Keratinocyte (primary cell): ENCODE data around the gene TOLLIP.

ENCODE experiments used
- CTCF ChIP-seq, 3 experiments: IDR thresholded peaks in 1 of 3; conservative IDR thresholded peaks in 1 of 3; optimal IDR thresholded peaks in 1 of 3; 2 replicates in 2 of 3; 3 replicates in 1 of 3; pipeline versions ENCODE3 to v1.5.1; 2011; ENCODE audit warnings: low read length in 3 of 3, mild to moderate bottlenecking in 3 of 3, moderate library complexity in 2 of 3, control low read depth in 1 of 3, inconsistent platforms in 1 of 3; ENCODE audit not compliant: insufficient read depth in 2 of 3; ENCODE audit errors: extremely low read depth in 1 of 3
- EZH2 ChIP-seq: IDR thresholded peaks from one replicate; pipeline ENCODE4 v1.6.1; 2012; ENCODE audit warnings: inconsistent platforms, mild to moderate bottlenecking, low read length, moderate library complexity

DNA sequence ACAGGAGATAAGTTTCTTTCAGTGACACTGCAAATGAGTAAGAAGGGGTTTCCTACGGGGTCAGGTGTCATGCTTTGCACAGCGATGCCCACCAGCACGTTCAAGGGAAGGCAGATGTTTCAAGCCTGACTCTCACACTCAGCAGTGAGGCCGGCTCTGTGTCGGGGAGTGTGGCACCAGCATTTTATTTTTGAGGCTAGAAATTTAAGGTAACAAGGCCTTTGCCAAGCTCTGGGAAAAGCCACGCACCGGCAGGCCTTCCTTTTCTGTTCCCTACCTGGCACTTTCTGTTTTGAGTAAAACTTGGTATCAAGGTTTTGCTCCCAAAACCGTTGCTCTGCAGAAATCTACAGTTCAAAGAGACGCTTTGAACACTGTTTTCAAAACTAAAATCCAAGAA, 38.0 kb downstream of the TOLLIP start:
- TF ChIP-seq EZH2: no peak
- TF ChIP-seq CTCF (optimal IDR thresholded peaks at IDR 0.05 in 1 of 3, IDR thresholded peaks at IDR 0.05 in 1 of 3, conservative IDR thresholded peaks at IDR 0.05 in 1 of 3; ENCODE audit: extremely low read depth in 1 of 3, insufficient read depth in 2 of 3, low read length in 3 of 3): no peak
